Common myeloid progenitor, CD34-positive (primary cell): ENCODE data around the gene ACO1.

Source experiments
- CTCF ChIA-PET: fragments of 350-600 bp; sonication (Branson Sonifier 250); formaldehyde crosslinking; loops from one replicate; lab custom pipeline; 2021; ENCODE audit warnings: antibody characterized with exemption; lab: Charles Lee
- POLR2A ChIA-PET: fragments of 350-600 bp; sonication (Branson Sonifier 250); formaldehyde crosslinking; loops from one replicate; lab custom pipeline; 2021; ENCODE audit warnings: antibody characterized with exemption; lab: Charles Lee
- DNase-seq, 3 donors: peaks; one replicate each; pipeline versions ENCODE4 v3.0.0 to v3.0.0-alpha.2; 2013
- H3K27ac ChIP-seq, 2 experiments: 1 replicate in 1 of 2; 2 replicates in 1 of 2; pipeline ENCODE4 v1.7.0; 2013; ENCODE audit warnings: inconsistent platforms in 2 of 2, low read length in 2 of 2, mild to moderate bottlenecking in 2 of 2, low read depth in 1 of 2, moderate library complexity in 1 of 2; ENCODE audit not compliant: severe bottlenecking in 2 of 2, insufficient read depth in 1 of 2, poor library complexity in 1 of 2
- H3K27me3 ChIP-seq, 5 experiments: replicated peaks in 2 of 5; 1 replicate in 3 of 5; 2 replicates in 2 of 5; pipeline versions ENCODE4 v1.6.1 to v1.7.0; 2013; ENCODE audit warnings: low read length in 4 of 5, mild to moderate bottlenecking in 2 of 5, moderate library complexity in 2 of 5, inconsistent platforms in 1 of 5; ENCODE audit not compliant: insufficient read depth in 5 of 5, control insufficient read depth in 4 of 5
- H3K36me3 ChIP-seq, 4 experiments: 1 replicate in 2 of 4; 2 replicates in 2 of 4; pipeline versions ENCODE4 v1.6.1 to v1.7.0; 2013; ENCODE audit warnings: low read length in 3 of 4, control low read depth in 1 of 4, mild to moderate bottlenecking in 1 of 4; ENCODE audit not compliant: control insufficient read depth in 4 of 4, insufficient read depth in 4 of 4
- H3K4me1 ChIP-seq, 4 experiments: 1 replicate in 3 of 4; 2 replicates in 1 of 4; pipeline versions ENCODE4 v1.6.1 to v1.7.1; 2013; ENCODE audit warnings: low read length in 3 of 4, mild to moderate bottlenecking in 3 of 4, control low read depth in 1 of 4, inconsistent platforms in 1 of 4, moderate library complexity in 1 of 4; ENCODE audit not compliant: control insufficient read depth in 4 of 4, insufficient read depth in 4 of 4; ENCODE audit errors: control extremely low read depth in 1 of 4
- H3K4me3 ChIP-seq, 7 experiments: 1 replicate in 4 of 7; 2 replicates in 3 of 7; pipeline versions ENCODE4 v1.5.1 to v1.7.0; 2013; ENCODE audit warnings: mild to moderate bottlenecking in 7 of 7, low read length in 6 of 7, moderate library complexity in 6 of 7, inconsistent platforms in 2 of 7, low read depth in 2 of 7, control low read depth in 1 of 7; ENCODE audit not compliant: insufficient read depth in 4 of 7, control insufficient read depth in 1 of 7; ENCODE audit errors: extremely low read depth in 1 of 7
- H3K9me3 ChIP-seq, 5 experiments: 1 replicate in 4 of 5; 2 replicates in 1 of 5; pipeline versions ENCODE4 v1.6.1 to v1.7.1; 2013; ENCODE audit warnings: low read length in 4 of 5, mild to moderate bottlenecking in 2 of 5, inconsistent platforms in 1 of 5, low read depth in 1 of 5, moderate library complexity in 1 of 5; ENCODE audit not compliant: control insufficient read depth in 4 of 5, insufficient read depth in 2 of 5; ENCODE audit errors: control extremely low read depth in 1 of 5
- WGBS: methylation state at CpG from one replicate; pipeline ENCODE4 v1.1.5; 2013; ENCODE audit not compliant: insufficient coverage; 5-methylcytosine and 5-hydroxymethylcytosine counted together

The ACO1 gene

DNA sequence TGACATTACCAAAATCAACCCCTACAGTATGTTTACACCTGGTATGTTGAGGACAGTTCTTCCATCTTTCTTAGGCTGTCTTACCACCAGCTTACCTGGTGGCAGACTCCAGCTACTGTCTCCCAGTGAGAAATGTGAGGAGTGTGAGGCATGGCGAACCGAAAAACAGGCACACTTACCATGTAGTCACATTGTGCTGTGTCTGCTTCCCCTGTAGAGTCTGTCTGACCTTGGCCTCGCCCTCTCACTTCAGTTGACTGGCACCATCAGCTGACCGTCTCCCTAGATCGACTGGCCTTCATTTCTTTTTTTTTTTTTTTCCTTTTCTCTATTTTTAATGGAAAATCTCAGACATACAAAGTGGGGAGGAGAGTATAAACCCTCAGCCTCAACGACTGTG, 4.9 kb downstream of the ACO1 start:
- H3K36me3 ChIP-seq: no peaks in the 10 kb centered on the region
- H3K4me1 ChIP-seq: peaks cover 0 to 9% (median 5%) of the 10 kb centered on the region in 4 experiments
- H3K27ac ChIP-seq: no peak overlapping the region
- no peaks in the 10 kb centered on the region for H3K27me3 ChIP-seq
- 94% methylated on average over 6 of the region's 6 CpGs for WGBS
- no peak overlapping the region for H3K4me3 ChIP-seq
- ChIA-PET CTCF (interaction anchor here (1.3 to 3.4 kb wide), 4 partner anchors 10 to 191 kb away, joined by 3 to 20 read pairs (median 10); no protein-coding TSS in a partner anchor), POLR2A (no interaction called here)
- H3K9me3 ChIP-seq: peaks cover 0 to 2% (median 0%) of the 10 kb centered on the region in 5 experiments
- no peak for DNase-seq

DNA sequence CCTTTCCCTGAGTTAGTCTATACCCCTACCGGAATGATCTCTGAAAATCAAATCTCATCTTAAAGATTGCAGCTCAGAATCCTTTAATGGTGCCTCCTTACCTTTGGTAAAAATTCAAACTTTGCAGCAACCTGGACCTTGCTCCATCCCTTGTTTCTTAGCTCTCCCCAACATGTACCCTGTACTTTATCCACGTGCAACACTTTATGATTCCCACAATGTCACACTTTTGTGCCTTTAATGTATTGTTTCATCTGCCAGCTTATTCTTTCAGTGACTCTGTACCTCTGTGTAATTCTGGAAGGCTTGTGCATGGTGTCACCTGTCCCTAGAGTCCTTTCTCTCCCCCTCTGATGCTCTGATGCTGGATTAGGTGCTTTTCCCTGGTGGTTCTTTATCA, 9.5 kb downstream of the ACO1 start:
- no peak for DNase-seq
- POLR2A ChIA-PET: no interaction called here
- no peaks in the 10 kb centered on the region for H3K27me3 ChIP-seq
- WGBS: 100% methylated on average over 2 of the region's 2 CpGs
- no peak overlapping the region for H3K4me3 ChIP-seq
- no peaks in the 10 kb centered on the region for H3K4me1 ChIP-seq
- CTCF ChIA-PET: interaction anchor here (1.5 to 1.6 kb wide), 2 partner anchors 15 to 41 kb away, joined by 3 to 8 read pairs; no protein-coding TSS in a partner anchor
- H3K9me3 ChIP-seq: peaks cover 0 to 2% (median 0%) of the 10 kb centered on the region in 5 experiments
- H3K36me3 ChIP-seq: no peaks in the 10 kb centered on the region
- no peak overlapping the region for H3K27ac ChIP-seq

- peaks cover 0 to 2% (median 0%) of the 10 kb centered on the region in 5 experiments for H3K9me3 ChIP-seq
- ChIA-PET POLR2A (no interaction called here), CTCF (interaction anchor here (0.9 to 1.6 kb wide), 3 partner anchors 16 to 40 kb away, joined by 3 to 8 read pairs (median 4); no protein-coding TSS in a partner anchor)
- WGBS: 83% methylated on average over 1 of the region's 6 CpGs
- no peaks in the 10 kb centered on the region for H3K36me3 ChIP-seq
- no peaks in the 10 kb centered on the region for H3K4me1 ChIP-seq
- DNase-seq: no peak
- H3K27me3 ChIP-seq: no peaks in the 10 kb centered on the region
- no peak overlapping the region for H3K4me3 ChIP-seq
- no peak overlapping the region for H3K27ac ChIP-seq
Observed at GRCh38 chr9:32394381-32395049, 10.1 kb downstream of the ACO1 start.

GRCh38 chr9:32395510-32396216, 11.2 kb downstream of the ACO1 start:
- H3K27me3 ChIP-seq: no peaks in the 10 kb centered on the region
- no peak overlapping the region for H3K4me3 ChIP-seq
- ChIA-PET CTCF (no interaction called here), POLR2A (no interaction called here)
- H3K27ac ChIP-seq: no peak overlapping the region
- 96% methylated on average over 3 of the region's 7 CpGs for WGBS
- H3K9me3 ChIP-seq: peaks cover 0 to 2% (median 0%) of the 10 kb centered on the region in 5 experiments
- H3K36me3 ChIP-seq: no peaks in the 10 kb centered on the region
- no peaks in the 10 kb centered on the region for H3K4me1 ChIP-seq
- DNase-seq: no peak

- no peaks in the 10 kb centered on the region for H3K4me1 ChIP-seq
- no peaks in the 10 kb centered on the region for H3K36me3 ChIP-seq
- H3K9me3 ChIP-seq: peaks cover 0 to 2% (median 0%) of the 10 kb centered on the region in 5 experiments
- DNase-seq: no peak
- no peak overlapping the region for H3K4me3 ChIP-seq
- H3K27ac ChIP-seq: no peak overlapping the region
- no peaks in the 10 kb centered on the region for H3K27me3 ChIP-seq
- 100% methylated on average over 1 of the region's 3 CpGs for WGBS
- POLR2A ChIA-PET: no interaction called here
- CTCF ChIA-PET: interaction anchor here (0.9 to 3.5 kb wide), 6 partner anchors 11 to 183 kb away, joined by 3 to 15 read pairs (median 6); no protein-coding TSS in a partner anchor
Observed at GRCh38 chr9:32398207-32398606, 13.8 kb downstream of the ACO1 start.

GRCh38 chr9:32399110-32399815, 14.8 kb downstream of the ACO1 start:
- H3K9me3 ChIP-seq: no peaks in the 10 kb centered on the region
- H3K4me1 ChIP-seq: no peaks in the 10 kb centered on the region
- H3K27me3 ChIP-seq: no peaks in the 10 kb centered on the region
- no peaks in the 10 kb centered on the region for H3K36me3 ChIP-seq
- no peak overlapping the region for H3K27ac ChIP-seq
- 98% methylated on average over 5 of the region's 5 CpGs for WGBS
- DNase-seq: no peak
- CTCF ChIA-PET: interaction anchor here (0.9 to 3.5 kb wide), 5 partner anchors 9 to 182 kb away, joined by 3 to 15 read pairs (median 9); no protein-coding TSS in a partner anchor
- POLR2A ChIA-PET: no interaction called here
- H3K4me3 ChIP-seq: no peak overlapping the region
